LoVo (cell line): ENCODE results near the gene GPX4.
A peak's percentile ranks its signal among the peaks of the same experiment; 100 is the strongest.

ENCODE experiments used
- DNase-seq: peaks from one replicate; pipeline ENCODE4 v3.0.0-alpha.2; 2016; ENCODE audit warnings: low spot score

The GPX4 gene

GRCh38 chr19:1150333-1151036, 46.7 kb downstream of the GPX4 start:
- no peak for DNase-seq

GRCh38 chr19:1151037-1151724, 47.4 kb downstream of the GPX4 start:
- DNase-seq, result no peak

- DNase-seq, result no peak
Measured at GRCh38 chr19:1151917-1152587, 48.3 kb downstream of the GPX4 start.

GRCh38 chr19:1153891-1154730, 50.3 kb downstream of the GPX4 start:
- no peak for DNase-seq

GRCh38 chr19:1154731-1155351, 51.0 kb downstream of the GPX4 start:
- peak; percentile 20 for DNase-seq

- DNase-seq, result no peak
Measured at GRCh38 chr19:1155352-1156304, 51.8 kb downstream of the GPX4 start.
